Right renal cortex interstitium (tissue), 3 donors: ENCODE measurements around the gene RNF149. TPM values are rescaled to one million over a fixed set of nuclear protein-coding genes. Genes with fewer than 3 reads are reported as not detected.
A peak's percentile ranks its signal among the peaks of the same experiment; 100 is the strongest.
"Not testable (repeated sequence)": the region's sequence is repeated elsewhere in the genome, so short reads cannot be mapped to it uniquely, and the experiment has no call there.

ENCODE experiments used
- DNase-seq, 3 donors: peaks; one replicate each; pipeline ENCODE4 v3.0.0-alpha.2; 2013; ENCODE audit warnings: low read depth in 3 of 3, low spot score in 2 of 3
- polyA plus RNA-seq, 3 donors: library from polyadenylated mRNA; unstranded; fragments of 120-200 nt; gene quantifications; one replicate each; pipeline ENCODE4 v1.2.1, GENCODE V29; 2013; ENCODE audit not compliant: insufficient read length in 3 of 3

Gene RNF149
- 10 to 100 TPM; 35.5 to 40.2 (median 39.3) TPM for polyA plus RNA-seq

- DNase-seq = peak; percentile 74 to 85 (median 76)
Measured at GRCh38 chr2:101308432-101309210, at the start of gene RNF149. Gene RNF149 (minus strand): TSS chr2:101308701. CDS start chr2:101308588, 113 bp downstream.

- DNase-seq = no peak
Measured at GRCh38 chr2:101357376-101357775, 48.9 kb upstream of the RNF149 start.

GRCh38 chr2:101356521-101356920 is 48.0 kb upstream of the RNF149 start:
- no peak for DNase-seq

GRCh38 chr2:101356055-101356454 is 47.6 kb upstream of the RNF149 start:
- DNase-seq = no peak

- DNase-seq = no peak
Measured at GRCh38 chr2:101355401-101356054, 47.0 kb upstream of the RNF149 start.

GRCh38 chr2:101354420-101355311 is 46.2 kb upstream of the RNF149 start:
- DNase-seq = no peak

- not testable (repeated sequence) for DNase-seq
Measured at GRCh38 chr2:101352631-101353030, 44.1 kb upstream of the RNF149 start.

GRCh38 chr2:101351207-101351606 is 42.7 kb upstream of the RNF149 start:
- DNase-seq = no peak

GRCh38 chr2:101349893-101350662 is 41.6 kb upstream of the RNF149 start:
- DNase-seq = no peak

GRCh38 chr2:101348883-101349282 is 40.4 kb upstream of the RNF149 start:
- DNase-seq = no peak

GRCh38 chr2:101346909-101347308 is 38.4 kb upstream of the RNF149 start:
- DNase-seq = no peak

GRCh38 chr2:101344137-101344536 is 35.6 kb upstream of the RNF149 start:
- DNase-seq = no peak

- DNase-seq = no peak
Measured at GRCh38 chr2:101342625-101343008, 34.1 kb upstream of the RNF149 start.

GRCh38 chr2:101341901-101342624 is 33.6 kb upstream of the RNF149 start:
- peak in 1 of 3 donors; percentile 27 for DNase-seq

- DNase-seq = no peak
Measured at GRCh38 chr2:101341421-101341820, 32.9 kb upstream of the RNF149 start.

GRCh38 chr2:101340141-101340551 is 31.6 kb upstream of the RNF149 start:
- no peak for DNase-seq

GRCh38 chr2:101339266-101339880 is 30.9 kb upstream of the RNF149 start:
- DNase-seq = no peak

GRCh38 chr2:101337877-101338276 is 29.4 kb upstream of the RNF149 start:
- DNase-seq = no peak
